SJSA1 (cell line): ENCODE measurements around the gene DAZAP2. TPM values are rescaled to one million over a fixed set of nuclear protein-coding genes. Genes with fewer than 3 reads are reported as not detected.
A peak's percentile ranks its signal among the peaks of the same experiment; 100 is the strongest.
"Not testable (repeated sequence)": the region's sequence is repeated elsewhere in the genome, so short reads cannot be mapped to it uniquely, and the experiment has no call there.

Source experiments
- DNase-seq, 2 experiments: peaks; one replicate each; pipeline ENCODE4 v3.0.0-alpha.2; 2015 to 2020; ENCODE audit warnings: low spot score in 2 of 2, low read depth in 1 of 2
- H3K27ac ChIP-seq: fragments of 250-450 bp; sonication (Bioruptor Pico); 2 replicates; pipeline ENCODE4 v1.5.1; 2020; ENCODE audit warnings: mild to moderate bottlenecking, moderate library complexity
- H3K27me3 ChIP-seq: fragments of 250-450 bp; sonication (Bioruptor Pico); replicated peaks from 2 replicates; pipeline ENCODE4 v1.5.1; 2020; ENCODE audit warnings: mild to moderate bottlenecking, moderate library complexity
- H3K36me3 ChIP-seq: fragments of 250-450 bp; sonication (Bioruptor Pico); 2 replicates; pipeline ENCODE4 v1.5.1; 2020; ENCODE audit warnings: mild to moderate bottlenecking
- H3K4me1 ChIP-seq: fragments of 250-450 bp; sonication (Bioruptor Pico); replicated peaks from 2 replicates; pipeline ENCODE4 v1.6.1; 2021; ENCODE audit warnings: mild to moderate bottlenecking
- H3K4me3 ChIP-seq: fragments of 250-450 bp; sonication (Bioruptor Pico); 2 replicates; pipeline ENCODE4 v1.5.1; 2020; ENCODE audit warnings: mild to moderate bottlenecking
- H3K9me3 ChIP-seq: fragments of 250-450 bp; sonication (Bioruptor Pico); replicated peaks from 2 replicates; pipeline ENCODE4 v1.5.1; 2020; ENCODE audit warnings: mild to moderate bottlenecking
- total RNA-seq: library from RNA; depleted of rRNA; stranded (reverse); fragments of >200 nt; shearing (Covaris generic); gene quantifications from 2 replicates; pipeline ENCODE4 v1.2.3, GENCODE V29; 2014

DAZAP2 gene
- total RNA-seq, 1 experiment from 2014 or later: 153 TPM

- no peak for DNase-seq
- H3K4me1 ChIP-seq: peaks cover 10% of the 10 kb centered on the region
- H3K4me3 ChIP-seq: no peak overlapping the region
- H3K27me3 ChIP-seq: no peaks in the 10 kb centered on the region
- no peaks in the 10 kb centered on the region for H3K36me3 ChIP-seq
- no peak overlapping the region for H3K27ac ChIP-seq
- H3K9me3 ChIP-seq: peaks cover 3% of the 10 kb centered on the region; the same call in 1 of the 2 replicates
These were observed 14.0 kb upstream of the DAZAP2 start for GRCh38 chr12:51224625-51225024.

DNA sequence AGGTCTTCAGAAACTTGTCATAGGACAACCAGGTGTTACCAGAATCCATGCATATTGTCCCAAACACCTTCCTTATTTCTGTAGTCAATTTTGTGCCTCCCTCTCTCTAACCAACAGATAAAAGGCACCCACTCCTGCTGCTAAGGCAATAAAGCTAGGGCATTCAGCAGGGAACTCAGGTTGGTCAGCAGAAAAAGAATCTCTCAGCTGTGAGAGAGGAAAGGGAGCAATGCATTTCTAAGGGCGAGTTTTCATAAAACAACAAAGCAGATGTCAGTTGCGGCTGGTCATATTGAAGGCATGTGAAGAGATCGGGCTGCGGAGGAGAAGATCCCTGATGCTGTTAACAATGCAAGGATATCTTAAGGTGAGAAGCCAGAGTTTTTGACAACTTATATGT, 13.4 kb upstream of the DAZAP2 start:
- Histone ChIP-seq H3K27me3 (no peaks in the 10 kb centered on the region), H3K27ac (no peak overlapping the region), H3K9me3 (peaks cover 3% of the 10 kb centered on the region; the same call in 1 of the 2 replicates), H3K4me3 (no peak overlapping the region), H3K36me3 (no peaks in the 10 kb centered on the region), H3K4me1 (peaks cover 10% of the 10 kb centered on the region)
- DNase-seq: no peak

GRCh38 chr12:51225771-51226170, 12.9 kb upstream of the DAZAP2 start:
- no peaks in the 10 kb centered on the region for H3K27me3 ChIP-seq
- no peaks in the 10 kb centered on the region for H3K36me3 ChIP-seq
- no peak overlapping the region for H3K27ac ChIP-seq
- peaks cover 10% of the 10 kb centered on the region for H3K4me1 ChIP-seq
- peaks cover 3% of the 10 kb centered on the region; the same call in 1 of the 2 replicates for H3K9me3 ChIP-seq
- DNase-seq: no peak
- no peak overlapping the region for H3K4me3 ChIP-seq

GRCh38 chr12:51227112-51227511, 11.5 kb upstream of the DAZAP2 start:
- not testable (repeated sequence) for H3K9me3 ChIP-seq, H3K27me3 ChIP-seq, H3K27ac ChIP-seq, H3K36me3 ChIP-seq, H3K4me3 ChIP-seq
- H3K4me1 ChIP-seq: peaks cover 10% of the 10 kb centered on the region
- peak; percentile 39 to 58 for DNase-seq

- DNase-seq: no peak
- Histone ChIP-seq H3K36me3 (no peaks in the 10 kb centered on the region), H3K4me3 (no peak overlapping the region)
These were observed 10.7 kb upstream of the DAZAP2 start for GRCh38 chr12:51227962-51228361.

DNA sequence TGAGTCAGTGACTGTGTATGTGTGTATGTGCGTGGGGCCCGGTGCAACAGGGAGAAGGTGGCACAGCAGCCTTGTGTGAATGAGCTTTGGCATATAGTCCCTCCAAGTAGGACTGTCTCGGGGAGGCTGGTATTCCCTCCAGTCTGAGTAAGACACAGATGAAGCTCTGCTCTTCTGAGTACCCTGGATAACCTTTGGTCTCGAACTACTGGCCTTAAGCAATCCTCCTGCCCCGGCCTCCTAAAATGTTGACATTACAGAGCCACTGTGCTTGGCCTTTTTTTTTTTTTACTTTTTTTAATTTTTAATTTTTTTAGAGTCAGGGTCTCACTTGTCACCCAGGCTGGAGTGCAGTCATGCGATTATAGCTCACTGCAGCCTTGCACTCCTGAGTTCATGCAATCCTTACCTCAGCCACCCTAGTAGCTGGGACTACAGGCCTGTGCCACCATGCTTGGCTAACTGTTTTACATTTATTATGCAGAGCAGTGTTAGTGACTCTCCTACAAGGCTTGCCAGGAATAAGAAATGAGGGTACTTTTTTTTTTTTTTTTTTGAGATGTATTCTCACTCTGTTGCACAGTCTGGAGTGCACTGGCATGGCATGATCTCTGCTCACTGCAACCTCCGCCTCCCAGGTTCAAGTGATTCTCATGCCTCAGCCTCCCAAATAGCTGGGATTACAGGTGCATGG, 9.4 kb upstream of the DAZAP2 start:
- Histone ChIP-seq H3K27ac (no peak overlapping the region), H3K9me3 (peaks cover 3% of the 10 kb centered on the region; the same call in 1 of the 2 replicates), H3K36me3 (no peaks in the 10 kb centered on the region), H3K27me3 (no peaks in the 10 kb centered on the region), H3K4me3 (no peak overlapping the region), H3K4me1 (peaks cover 10% of the 10 kb centered on the region)
- no peak for DNase-seq

More at GRCh38 chr12:51227962-51228361, 10.7 kb upstream of the DAZAP2 start:
- Histone ChIP-seq H3K9me3 (peaks cover 3% of the 10 kb centered on the region; the same call in 1 of the 2 replicates), H3K27me3 (no peaks in the 10 kb centered on the region), H3K4me1 (peaks cover 10% of the 10 kb centered on the region), H3K27ac (no peak overlapping the region)

DNA sequence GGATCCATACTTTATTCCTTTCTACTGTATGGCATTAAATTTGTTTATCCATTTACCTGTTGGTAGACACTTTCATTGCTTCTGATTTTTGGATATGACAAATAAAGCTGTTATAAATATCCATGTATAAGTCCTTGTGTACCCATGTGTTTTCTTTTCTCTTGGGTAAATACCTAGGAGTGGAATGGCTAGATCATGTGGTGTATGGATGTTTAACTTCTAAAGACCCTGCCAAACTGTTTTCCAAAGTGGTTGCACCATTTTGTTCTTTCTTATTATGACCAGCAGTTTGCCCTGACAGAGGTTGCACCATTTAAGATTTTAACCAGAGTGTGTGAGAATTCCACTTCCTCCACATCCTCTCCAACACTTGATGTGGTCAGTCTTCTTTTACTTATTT, 6.0 kb upstream of the DAZAP2 start:
- Histone ChIP-seq H3K27ac (no peak overlapping the region), H3K9me3 (no peaks in the 10 kb centered on the region), H3K36me3 (no peaks in the 10 kb centered on the region), H3K27me3 (no peaks in the 10 kb centered on the region), H3K4me1 (no peaks in the 10 kb centered on the region; the same call in 1 of the 2 replicates), H3K4me3 (no peak overlapping the region)
- DNase-seq: no peak

GRCh38 chr12:51234530-51234929, 4.1 kb upstream of the DAZAP2 start:
- H3K36me3 ChIP-seq: peaks cover 7% of the 10 kb centered on the region
- DNase-seq: no peak
- peaks cover 4% of the 10 kb centered on the region for H3K4me1 ChIP-seq
- no peaks in the 10 kb centered on the region; the same call in 1 of the 2 replicates for H3K9me3 ChIP-seq
- H3K27me3 ChIP-seq: no peaks in the 10 kb centered on the region
- H3K27ac ChIP-seq: no peak overlapping the region
- no peak overlapping the region for H3K4me3 ChIP-seq

- no peaks in the 10 kb centered on the region; the same call in 1 of the 2 replicates for H3K9me3 ChIP-seq
- peak in 1 of 2 experiments; percentile 31 for DNase-seq
- H3K4me1 ChIP-seq: peaks cover 23% of the 10 kb centered on the region
- H3K36me3 ChIP-seq: peaks cover 40% of the 10 kb centered on the region
- no peak overlapping the region for H3K27ac ChIP-seq
- H3K27me3 ChIP-seq: no peaks in the 10 kb centered on the region
- H3K4me3 ChIP-seq: peak overlapping the region; percentile 98
These were observed 553 bp upstream of the DAZAP2 start for GRCh38 chr12:51238037-51238509.

DNA sequence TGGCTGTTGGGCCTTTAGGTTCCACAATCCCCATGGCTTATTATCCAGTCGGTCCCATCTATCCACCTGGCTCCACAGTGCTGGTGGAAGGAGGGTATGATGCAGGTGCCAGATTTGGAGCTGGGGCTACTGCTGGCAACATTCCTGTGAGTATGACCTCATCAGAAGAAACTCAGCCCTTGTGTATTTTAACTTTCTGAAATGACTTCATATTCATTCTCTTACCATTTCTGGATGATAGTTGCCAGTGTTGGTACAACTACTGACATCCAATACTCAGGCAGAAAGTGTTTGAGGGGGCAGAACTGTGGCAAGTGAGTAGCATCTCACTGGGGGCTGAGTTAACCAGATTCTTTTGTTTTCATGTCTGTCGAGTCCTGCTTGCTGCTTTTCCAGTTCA, 2.3 kb downstream of the DAZAP2 start:
- Histone ChIP-seq H3K27ac (no peak overlapping the region), H3K4me1 (peaks cover 25% of the 10 kb centered on the region), H3K36me3 (peaks cover 67% of the 10 kb centered on the region), H3K9me3 (no peaks in the 10 kb centered on the region; the same call in 1 of the 2 replicates), H3K27me3 (no peaks in the 10 kb centered on the region), H3K4me3 (no peak overlapping the region)
- no peak for DNase-seq

DNA sequence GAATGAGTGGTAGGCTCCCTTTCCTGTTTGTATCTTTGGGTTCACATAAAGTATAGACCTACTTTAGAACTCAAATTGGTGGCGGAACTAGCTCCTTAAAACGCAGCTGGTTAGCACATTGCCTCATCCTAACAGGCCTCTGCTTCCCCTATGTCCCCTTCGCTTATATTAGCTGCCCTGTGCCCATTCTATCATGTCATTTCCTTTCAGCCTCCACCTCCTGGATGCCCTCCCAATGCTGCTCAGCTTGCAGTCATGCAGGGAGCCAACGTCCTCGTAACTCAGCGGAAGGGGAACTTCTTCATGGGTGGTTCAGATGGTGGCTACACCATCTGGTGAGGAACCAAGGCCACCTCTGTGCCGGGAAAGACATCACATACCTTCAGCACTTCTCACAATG, 3.5 kb downstream of the DAZAP2 start:
- no peak overlapping the region for H3K4me3 ChIP-seq
- H3K27ac ChIP-seq: no peak overlapping the region
- DNase-seq: no peak
- peaks cover 35% of the 10 kb centered on the region for H3K4me1 ChIP-seq
- H3K36me3 ChIP-seq: peaks cover 78% of the 10 kb centered on the region
- H3K9me3 ChIP-seq: no peaks in the 10 kb centered on the region; the same call in 1 of the 2 replicates
- no peaks in the 10 kb centered on the region for H3K27me3 ChIP-seq

GRCh38 chr12:51242876-51243275, 4.2 kb downstream of the DAZAP2 start:
- Histone ChIP-seq H3K27me3 (no peaks in the 10 kb centered on the region), H3K4me1 (peaks cover 35% of the 10 kb centered on the region), H3K27ac (no peak overlapping the region), H3K4me3 (no peak overlapping the region), H3K36me3 (peaks cover 84% of the 10 kb centered on the region), H3K9me3 (no peaks in the 10 kb centered on the region; the same call in 1 of the 2 replicates)
- no peak for DNase-seq

- Histone ChIP-seq H3K4me3 (no peak overlapping the region), H3K36me3 (peaks cover 83% of the 10 kb centered on the region), H3K27ac (no peak overlapping the region), H3K9me3 (no peaks in the 10 kb centered on the region), H3K4me1 (peaks cover 32% of the 10 kb centered on the region), H3K27me3 (no peaks in the 10 kb centered on the region)
- DNase-seq: no peak
These were observed 5.6 kb downstream of the DAZAP2 start for GRCh38 chr12:51244269-51244668.

DNA sequence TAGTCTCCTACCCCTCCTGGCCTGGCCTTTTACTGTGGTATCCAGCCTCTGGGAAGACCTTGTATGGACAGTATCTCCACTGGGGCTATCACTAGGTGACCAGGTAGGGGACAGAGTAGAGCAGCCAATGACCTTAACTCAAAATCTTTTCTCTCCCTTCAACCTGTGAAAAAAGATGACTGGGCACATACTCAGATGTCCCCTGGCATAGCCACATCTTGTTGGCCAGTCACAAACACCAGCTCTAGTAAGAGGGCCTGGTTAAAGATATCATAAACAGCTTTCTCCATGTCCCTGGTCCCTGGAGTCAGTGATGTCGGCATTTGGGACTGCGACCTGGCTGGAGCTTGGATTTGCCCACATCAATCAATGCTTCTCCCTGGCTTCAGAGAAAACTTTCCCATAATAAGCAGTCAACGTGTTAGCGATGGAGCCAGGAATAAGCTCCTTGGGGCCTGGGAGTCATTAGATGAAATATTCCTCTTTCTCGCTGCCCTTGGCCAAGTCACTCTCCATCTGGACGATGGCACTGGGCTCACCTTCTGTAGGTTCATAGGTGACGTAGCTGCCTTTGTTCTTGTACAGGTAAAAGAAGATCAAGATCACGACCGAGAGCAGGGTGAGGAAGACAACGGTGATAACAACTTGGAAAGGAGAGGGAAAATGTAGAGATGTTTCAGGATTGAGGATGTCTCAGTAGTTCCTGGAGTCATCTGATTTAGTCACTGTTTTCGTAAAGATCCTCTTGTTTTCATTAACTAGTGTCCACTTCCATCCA, 7.0 kb downstream of the DAZAP2 start:
- no peak for DNase-seq
- Histone ChIP-seq H3K9me3 (no peaks in the 10 kb centered on the region), H3K4me3 (no peak overlapping the region), H3K4me1 (peaks cover 21% of the 10 kb centered on the region), H3K27ac (peak overlapping the region; percentile 48; the same call in 1 of the 2 replicates), H3K36me3 (peaks cover 76% of the 10 kb centered on the region), H3K27me3 (no peaks in the 10 kb centered on the region)
